ENCODE measurements around the gene NANOS3. TPM values are rescaled to one million over a fixed set of nuclear protein-coding genes. Genes with fewer than 3 reads are reported as not detected.

The NANOS3 gene
- total and polyA plus RNA-seq, 9 of the 15 experiments (the other 6 are each of a cell fraction or from before 2014, with no cell fraction given): not detected

DNA sequence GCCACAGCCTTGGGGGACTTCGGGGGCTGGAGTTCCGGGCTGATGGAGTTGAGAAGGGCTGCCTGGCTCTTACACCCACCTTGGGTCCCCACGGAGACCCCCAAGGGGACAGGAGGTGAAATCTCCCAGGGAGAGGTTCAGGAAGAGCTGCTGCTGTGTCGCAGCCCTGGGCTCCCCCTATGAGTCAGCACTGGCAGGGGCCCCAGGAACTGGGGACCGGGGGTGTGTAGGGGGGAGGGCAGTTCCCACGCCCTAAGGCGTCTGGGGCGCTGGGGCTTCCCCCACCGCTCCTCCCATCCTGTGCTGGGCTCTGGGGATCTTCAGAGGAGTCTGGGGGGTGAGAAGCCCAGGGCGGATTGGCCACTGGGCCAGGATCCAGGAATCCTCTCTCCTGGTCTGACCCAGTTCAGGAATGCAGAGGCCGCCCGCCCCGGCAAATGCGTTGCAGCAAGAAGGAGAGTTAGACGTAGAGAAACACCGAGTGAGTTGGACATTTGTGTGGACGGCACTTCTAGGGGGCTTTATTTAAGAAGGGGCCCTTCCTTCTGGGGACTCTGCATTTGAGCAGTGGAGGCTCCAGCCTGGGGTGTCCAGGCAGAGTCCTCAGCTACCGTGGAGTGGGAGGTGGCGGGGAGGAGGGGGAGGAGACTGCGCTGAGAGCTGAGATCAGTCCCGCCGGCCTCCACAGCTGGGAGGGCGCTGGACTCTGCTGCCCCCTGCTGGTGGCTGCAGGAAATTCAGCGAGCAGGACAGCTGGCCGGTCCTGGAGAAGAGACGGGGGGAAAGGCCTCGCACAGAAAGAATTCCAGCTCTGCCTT is 15.0 kb upstream of the NANOS3 start (continued):
- no peak for TF ChIP-seq ZNF699 (CRISPR knock-in tag; IDR thresholded peaks at IDR 0.05; ENCODE audit: insufficient replicate concordance)
- 0 out of 2 replicates have a peak, but pooled peaks have one; percentile 17 for TF ChIP-seq GABPB1 (CRISPR knock-in tag; IDR thresholded peaks at IDR 0.05)
- no peak for TF ChIP-seq ZNF174 (CRISPR knock-in tag; IDR thresholded peaks at IDR 0.05)
- peak; percentile 51 for TF ChIP-seq MAFG (tag; conservative IDR thresholded peaks at IDR 0.05)
- TF ChIP-seq CC2D1A (IDR thresholded peaks at IDR 0.05): peak; percentile 93
- TF ChIP-seq, protein P1, sequence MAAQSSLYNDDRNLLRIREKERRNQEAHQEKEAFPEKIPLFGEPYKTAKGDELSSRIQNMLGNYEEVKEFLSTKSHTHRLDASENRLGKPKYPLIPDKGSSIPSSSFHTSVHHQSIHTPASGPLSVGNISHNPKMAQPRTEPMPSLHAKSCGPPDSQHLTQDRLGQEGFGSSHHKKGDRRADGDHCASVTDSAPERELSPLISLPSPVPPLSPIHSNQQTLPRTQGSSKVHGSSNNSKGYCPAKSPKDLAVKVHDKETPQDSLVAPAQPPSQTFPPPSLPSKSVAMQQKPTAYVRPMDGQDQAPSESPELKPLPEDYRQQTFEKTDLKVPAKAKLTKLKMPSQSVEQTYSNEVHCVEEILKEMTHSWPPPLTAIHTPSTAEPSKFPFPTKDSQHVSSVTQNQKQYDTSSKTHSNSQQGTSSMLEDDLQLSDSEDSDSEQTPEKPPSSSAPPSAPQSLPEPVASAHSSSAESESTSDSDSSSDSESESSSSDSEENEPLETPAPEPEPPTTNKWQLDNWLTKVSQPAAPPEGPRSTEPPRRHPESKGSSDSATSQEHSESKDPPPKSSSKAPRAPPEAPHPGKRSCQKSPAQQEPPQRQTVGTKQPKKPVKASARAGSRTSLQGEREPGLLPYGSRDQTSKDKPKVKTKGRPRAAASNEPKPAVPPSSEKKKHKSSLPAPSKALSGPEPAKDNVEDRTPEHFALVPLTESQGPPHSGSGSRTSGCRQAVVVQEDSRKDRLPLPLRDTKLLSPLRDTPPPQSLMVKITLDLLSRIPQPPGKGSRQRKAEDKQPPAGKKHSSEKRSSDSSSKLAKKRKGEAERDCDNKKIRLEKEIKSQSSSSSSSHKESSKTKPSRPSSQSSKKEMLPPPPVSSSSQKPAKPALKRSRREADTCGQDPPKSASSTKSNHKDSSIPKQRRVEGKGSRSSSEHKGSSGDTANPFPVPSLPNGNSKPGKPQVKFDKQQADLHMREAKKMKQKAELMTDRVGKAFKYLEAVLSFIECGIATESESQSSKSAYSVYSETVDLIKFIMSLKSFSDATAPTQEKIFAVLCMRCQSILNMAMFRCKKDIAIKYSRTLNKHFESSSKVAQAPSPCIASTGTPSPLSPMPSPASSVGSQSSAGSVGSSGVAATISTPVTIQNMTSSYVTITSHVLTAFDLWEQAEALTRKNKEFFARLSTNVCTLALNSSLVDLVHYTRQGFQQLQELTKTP (IDR thresholded peaks at IDR 0.05; ENCODE audit: low read depth in 1 of 2, partially characterized antibody in 2 of 2): peak; percentile 62 to 65
- no peak for TF ChIP-seq NFIX (CRISPR knock-in tag; IDR thresholded peaks at IDR 0.05; ENCODE audit: low read depth)
- peak; percentile 93 for TF ChIP-seq JUND (IDR thresholded peaks at IDR 0.05; ENCODE audit: borderline replicate concordance, low read depth, low read length)
- TF ChIP-seq JUND (tag; IDR thresholded peaks at IDR 0.05; ENCODE audit: borderline replicate concordance, low read depth, low read length): peak; percentile 77; the same call in 1 of the 3 replicates
- TF ChIP-seq KDM1A (IDR thresholded peaks at IDR 0.05): peak in 1 of 2 experiments; percentile 43; a peak in 2 of 4 replicates
- TF ChIP-seq PRDM10 (IDR thresholded peaks at IDR 0.05; ENCODE audit: partially characterized antibody): peak; percentile 85
- TF ChIP-seq ZNF766 (CRISPR knock-in tag; conservative IDR thresholded peaks at IDR 0.05): no peak
- no peak for TF ChIP-seq GATA2 (CRISPR knock-in tag; IDR thresholded peaks at IDR 0.05)
- no peak for TF ChIP-seq HBP1 (CRISPR knock-in tag; IDR thresholded peaks at IDR 0.05)
- TF ChIP-seq, protein P2, sequence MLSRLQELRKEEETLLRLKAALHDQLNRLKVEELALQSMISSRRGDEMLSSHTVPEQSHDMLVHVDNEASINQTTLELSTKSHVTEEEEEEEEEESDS (CRISPR knock-in tag; IDR thresholded peaks at IDR 0.05): no peak
- TF ChIP-seq ZNF589 (CRISPR knock-in tag; IDR thresholded peaks at IDR 0.05; ENCODE audit: low read depth): no peak
- TF ChIP-seq ATF4 (CRISPR knock-in tag; IDR thresholded peaks at IDR 0.05): no peak
